Measurements from ENCODE around the gene ITGA3. TPM values are rescaled to one million over a fixed set of nuclear protein-coding genes. Genes with fewer than 3 reads are reported as not detected.

ITGA3 gene
- total and polyA plus RNA-seq, 2 of the 13 experiments (the other 11 are each of a cell fraction or from before 2014, with no cell fraction given), result 0.48 to 0.69 TPM

DNA sequence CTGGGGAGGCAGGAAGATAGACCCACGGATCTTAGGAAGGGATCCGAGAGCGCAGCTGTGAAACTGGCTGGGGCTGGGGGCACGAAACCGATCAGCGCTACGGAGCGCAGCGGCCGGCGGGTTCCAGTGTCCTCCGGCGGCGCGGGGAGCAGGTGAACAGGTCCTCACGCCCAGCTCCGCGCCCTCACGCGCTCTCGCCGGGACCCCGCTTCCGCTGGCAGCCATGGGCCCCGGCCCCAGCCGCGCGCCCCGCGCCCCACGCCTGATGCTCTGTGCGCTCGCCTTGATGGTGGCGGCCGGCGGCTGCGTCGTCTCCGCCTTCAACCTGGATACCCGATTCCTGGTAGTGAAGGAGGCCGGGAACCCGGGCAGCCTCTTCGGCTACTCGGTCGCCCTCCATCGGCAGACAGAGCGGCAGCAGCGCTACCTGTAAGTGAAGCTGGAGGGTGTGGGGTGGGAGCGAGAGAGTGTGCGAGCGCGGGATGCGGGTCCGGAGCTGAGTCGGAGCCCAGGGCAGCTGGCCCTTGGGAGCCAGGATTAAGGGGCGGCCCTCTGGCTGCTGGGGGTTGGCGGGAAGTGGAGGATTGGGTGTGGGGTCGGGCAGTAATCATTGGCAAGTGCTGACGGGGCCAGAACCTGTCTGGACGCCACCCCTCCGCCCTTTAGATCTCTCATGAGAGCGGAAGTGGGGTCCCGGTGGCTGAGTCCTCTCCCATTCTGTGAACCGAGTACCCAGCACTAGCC is 479 bp downstream of the ITGA3 start (continued):
- TF ChIP-seq, protein P1, sequence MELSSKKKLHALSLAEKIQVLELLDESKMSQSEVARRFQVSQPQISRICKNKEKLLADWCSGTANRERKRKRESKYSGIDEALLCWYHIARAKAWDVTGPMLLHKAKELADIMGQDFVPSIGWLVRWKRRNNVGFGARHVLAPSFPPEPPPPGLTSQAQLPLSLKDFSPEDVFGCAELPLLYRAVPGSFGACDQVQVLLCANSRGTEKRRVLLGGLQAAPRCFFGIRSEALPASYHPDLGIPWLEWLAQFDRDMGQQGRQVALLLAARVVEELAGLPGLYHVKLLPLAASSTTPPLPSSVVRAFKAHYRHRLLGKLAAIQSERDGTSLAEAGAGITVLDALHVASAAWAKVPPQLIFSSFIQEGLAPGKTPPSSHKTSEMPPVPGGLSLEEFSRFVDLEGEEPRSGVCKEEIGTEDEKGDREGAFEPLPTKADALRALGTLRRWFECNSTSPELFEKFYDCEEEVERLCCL (CRISPR knock-in tag; IDR thresholded peaks at IDR 0.05; ENCODE audit: borderline replicate concordance), result no peak
- TF ChIP-seq AGO1 (IDR thresholded peaks at IDR 0.05; ENCODE audit: low read depth, low read length, poor library complexity, severe bottlenecking) (peak; percentile 61), ZFX (CRISPR knock-in tag; IDR thresholded peaks at IDR 0.05; ENCODE audit: low read depth) (no peak), GTF3A (CRISPR knock-in tag; conservative IDR thresholded peaks at IDR 0.05) (no peak), ZNF160 (CRISPR knock-in tag; IDR thresholded peaks at IDR 0.05) (0 out of 2 replicates have a peak, but pooled peaks have one; percentile 19), SYNCRIP (IDR thresholded peaks at IDR 0.05; ENCODE audit: insufficient read depth, low read depth, low read length) (no peak), ZNF790 (CRISPR knock-in tag; IDR thresholded peaks at IDR 0.05; ENCODE audit: borderline replicate concordance) (peak; percentile 32; the same call in 1 of the 2 replicates), ZNF263 (CRISPR knock-in tag; IDR thresholded peaks at IDR 0.05) (0 out of 2 replicates have a peak, but pooled peaks have one; percentile 17), SKI (IDR thresholded peaks at IDR 0.05; ENCODE audit: partially characterized antibody) (peak; percentile 25), HOXA3 (CRISPR knock-in tag; IDR thresholded peaks at IDR 0.05) (0 out of 2 replicates have a peak, but pooled peaks have one; percentile 48), ZBTB21 (CRISPR knock-in tag; IDR thresholded peaks at IDR 0.05) (no peak), ZSCAN21 (CRISPR knock-in tag; IDR thresholded peaks at IDR 0.05; ENCODE audit: borderline replicate concordance) (peak; percentile 40; the same call in 1 of the 2 replicates), ARHGAP35 (CRISPR knock-in tag; IDR thresholded peaks at IDR 0.05; ENCODE audit: borderline replicate concordance) (no peak), SRY (CRISPR knock-in tag; IDR thresholded peaks at IDR 0.05) (peak; percentile 52; the same call in 1 of the 2 replicates), MXI1 (IDR thresholded peaks at IDR 0.05; ENCODE audit: borderline replicate concordance, low read depth, low read length) (no peak), SIX1 (CRISPR knock-in tag; IDR thresholded peaks at IDR 0.05; ENCODE audit: borderline replicate concordance) (no peak), NFE2 (CRISPR knock-in tag; IDR thresholded peaks at IDR 0.05) (no peak)
- TF ChIP-seq, protein P2, sequence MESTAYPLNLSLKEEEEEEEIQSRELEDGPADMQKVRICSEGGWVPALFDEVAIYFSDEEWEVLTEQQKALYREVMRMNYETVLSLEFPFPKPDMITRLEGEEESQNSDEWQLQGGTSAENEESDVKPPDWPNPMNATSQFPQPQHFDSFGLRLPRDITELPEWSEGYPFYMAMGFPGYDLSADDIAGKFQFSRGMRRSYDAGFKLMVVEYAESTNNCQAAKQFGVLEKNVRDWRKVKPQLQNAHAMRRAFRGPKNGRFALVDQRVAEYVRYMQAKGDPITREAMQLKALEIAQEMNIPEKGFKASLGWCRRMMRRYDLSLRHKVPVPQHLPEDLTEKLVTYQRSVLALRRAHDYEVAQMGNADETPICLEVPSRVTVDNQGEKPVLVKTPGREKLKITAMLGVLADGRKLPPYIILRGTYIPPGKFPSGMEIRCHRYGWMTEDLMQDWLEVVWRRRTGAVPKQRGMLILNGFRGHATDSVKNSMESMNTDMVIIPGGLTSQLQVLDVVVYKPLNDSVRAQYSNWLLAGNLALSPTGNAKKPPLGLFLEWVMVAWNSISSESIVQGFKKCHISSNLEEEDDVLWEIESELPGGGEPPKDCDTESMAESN (CRISPR knock-in tag; conservative IDR thresholded peaks at IDR 0.05), result peak; percentile 41; the same call in 1 of the 2 replicates
- TF ChIP-seq, protein P3, sequence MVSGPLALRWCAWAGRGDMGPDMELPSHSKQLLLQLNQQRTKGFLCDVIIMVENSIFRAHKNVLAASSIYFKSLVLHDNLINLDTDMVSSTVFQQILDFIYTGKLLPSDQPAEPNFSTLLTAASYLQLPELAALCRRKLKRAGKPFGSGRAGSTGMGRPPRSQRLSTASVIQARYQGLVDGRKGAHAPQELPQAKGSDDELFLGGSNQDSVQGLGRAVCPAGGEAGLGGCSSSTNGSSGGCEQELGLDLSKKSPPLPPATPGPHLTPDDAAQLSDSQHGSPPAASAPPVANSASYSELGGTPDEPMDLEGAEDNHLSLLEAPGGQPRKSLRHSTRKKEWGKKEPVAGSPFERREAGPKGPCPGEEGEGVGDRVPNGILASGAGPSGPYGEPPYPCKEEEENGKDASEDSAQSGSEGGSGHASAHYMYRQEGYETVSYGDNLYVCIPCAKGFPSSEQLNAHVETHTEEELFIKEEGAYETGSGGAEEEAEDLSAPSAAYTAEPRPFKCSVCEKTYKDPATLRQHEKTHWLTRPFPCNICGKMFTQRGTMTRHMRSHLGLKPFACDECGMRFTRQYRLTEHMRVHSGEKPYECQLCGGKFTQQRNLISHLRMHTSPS (CRISPR knock-in tag; IDR thresholded peaks at IDR 0.05; ENCODE audit: low read depth), result no peak
- TF ChIP-seq, protein P4, sequence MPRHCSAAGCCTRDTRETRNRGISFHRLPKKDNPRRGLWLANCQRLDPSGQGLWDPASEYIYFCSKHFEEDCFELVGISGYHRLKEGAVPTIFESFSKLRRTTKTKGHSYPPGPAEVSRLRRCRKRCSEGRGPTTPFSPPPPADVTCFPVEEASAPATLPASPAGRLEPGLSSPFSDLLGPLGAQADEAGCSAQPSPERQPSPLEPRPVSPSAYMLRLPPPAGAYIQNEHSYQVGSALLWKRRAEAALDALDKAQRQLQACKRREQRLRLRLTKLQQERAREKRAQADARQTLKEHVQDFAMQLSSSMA (CRISPR knock-in tag; IDR thresholded peaks at IDR 0.05), result no peak
